Gastroesophageal sphincter (tissue), 3 donors: Measurements from ENCODE around the gene ZEB2.

Experiments
- CTCF ChIP-seq, 4 experiments: fragments of 200-600 bp in 2 of 4; fragments of 450-650 bp in 2 of 4; sonication (generic) in 1 of 4; IDR thresholded peaks; one replicate each; pipeline ENCODE4 v1.5.1; 2017 to 2019; ENCODE audit warnings: antibody characterized with exemption in 4 of 4, mild to moderate bottlenecking in 2 of 4, moderate library complexity in 2 of 4
- EP300 ChIP-seq: sonication (generic); formaldehyde crosslinking; IDR thresholded peaks from one replicate; pipeline ENCODE4 v1.6.1; 2017; ENCODE audit warnings: antibody characterized with exemption, mild to moderate bottlenecking
- POLR2A ChIP-seq, 2 donors: fragments of 450-650 bp; IDR thresholded peaks; one replicate each; pipeline ENCODE4 v1.6.1; 2017; ENCODE audit warnings: antibody characterized with exemption in 2 of 2, mild to moderate bottlenecking in 2 of 2, moderate library complexity in 1 of 2
- POLR2AphosphoS5 ChIP-seq: sonication (generic); formaldehyde crosslinking; IDR thresholded peaks from one replicate; pipeline ENCODE4 v1.6.1; 2017; ENCODE audit warnings: antibody characterized with exemption

- TF ChIP-seq CTCF (IDR thresholded peaks at IDR 0.05) (no peak), POLR2AphosphoS5 (no peak), POLR2A (IDR thresholded peaks at IDR 0.05) (no peak), EP300 (no peak)
Observed at GRCh38 chr2:144547494-144547893, 27.6 kb upstream of the ZEB2 start.
